ENCODE data around the gene CNOT6.
"Not testable (repeated sequence)": the region's sequence is repeated elsewhere in the genome, so short reads cannot be mapped to it uniquely, and the experiment has no call there.

Gene CNOT6

GRCh38 chr5:180527659-180528058 is 33.5 kb downstream of the CNOT6 start:
- H2BK5ac ChIP-seq (ENCODE audit: low read length): no peak overlapping the region
- peaks cover 19% of the 10 kb centered on the region for H3K79me1 ChIP-seq (ENCODE audit: low read length)
- no CpG with 5 or more reads among the region's 15 CpGs for WGBS (ENCODE audit: extremely low coverage, insufficient coverage, low lambda C conversion rate)
- no peak overlapping the region for H3K4me2 ChIP-seq (ENCODE audit: low read length)
- H2AK5ac ChIP-seq (ENCODE audit: low read length): no peak overlapping the region
- H3K4me3 ChIP-seq (ENCODE audit: low read length): no peak overlapping the region
- H4K8ac ChIP-seq (ENCODE audit: low read depth, low read length): no peak overlapping the region
- H2BK120ac ChIP-seq (ENCODE audit: low read depth, low read length): no peak overlapping the region
- H3K18ac ChIP-seq (ENCODE audit: low read length): no peak overlapping the region
- peaks cover 60% of the 10 kb centered on the region for H3K79me2 ChIP-seq (ENCODE audit: control insufficient read depth, insufficient read depth, low read length)
- H3K4me1 ChIP-seq (ENCODE audit: control insufficient read depth, low read depth, low read length): peaks cover 7% of the 10 kb centered on the region
- H2BK15ac ChIP-seq (replicated peaks; ENCODE audit: low read depth): no peak overlapping the region
- no peak overlapping the region for H3K23ac ChIP-seq (ENCODE audit: low read length)
- H3K9ac ChIP-seq (ENCODE audit: low read length): no peak overlapping the region
- H4K5ac ChIP-seq (ENCODE audit: low read length): no peak overlapping the region
- H3K36me3 ChIP-seq (ENCODE audit: control insufficient read depth, insufficient read depth, low read length): peaks cover 3% of the 10 kb centered on the region
- H3K4ac ChIP-seq (ENCODE audit: low read depth, low read length): no peak overlapping the region
- DNase-seq: no peak
- H3K27me3 ChIP-seq (ENCODE audit: insufficient read depth, low read length, poor library complexity): no peaks in the 10 kb centered on the region
- H3K27ac ChIP-seq (ENCODE audit: low read depth, low read length): no peak overlapping the region
- H3K56ac ChIP-seq (ENCODE audit: low read length): no peak overlapping the region

GRCh38 chr5:180531036-180531585 is 36.9 kb downstream of the CNOT6 start:
- not testable (repeated sequence) for H3K27me3 ChIP-seq (ENCODE audit: insufficient read depth, low read length, poor library complexity); H4K8ac ChIP-seq (ENCODE audit: low read depth, low read length); H3K56ac ChIP-seq (ENCODE audit: low read length); H3K27ac ChIP-seq (ENCODE audit: low read depth, low read length); H3K4me1 ChIP-seq (ENCODE audit: control insufficient read depth, low read depth, low read length); DNase-seq; H3K4me2 ChIP-seq (ENCODE audit: low read length); H2BK120ac ChIP-seq (ENCODE audit: low read depth, low read length); H2AK5ac ChIP-seq (ENCODE audit: low read length); H3K4me3 ChIP-seq (ENCODE audit: low read length); H4K5ac ChIP-seq (ENCODE audit: low read length); H2BK15ac ChIP-seq (replicated peaks; ENCODE audit: low read depth); H3K4ac ChIP-seq (ENCODE audit: low read depth, low read length); H3K36me3 ChIP-seq (ENCODE audit: control insufficient read depth, insufficient read depth, low read length); H3K23ac ChIP-seq (ENCODE audit: low read length); H3K18ac ChIP-seq (ENCODE audit: low read length); H2BK5ac ChIP-seq (ENCODE audit: low read length); H3K9ac ChIP-seq (ENCODE audit: low read length)
- WGBS (ENCODE audit: extremely low coverage, insufficient coverage, low lambda C conversion rate): no CpG with 5 or more reads among the region's 43 CpGs
- H3K79me1 ChIP-seq (ENCODE audit: low read length): peaks cover 30% of the 10 kb centered on the region
- H3K79me2 ChIP-seq (ENCODE audit: control insufficient read depth, insufficient read depth, low read length): peaks cover 42% of the 10 kb centered on the region

GRCh38 chr5:180532268-180532667 is 38.1 kb downstream of the CNOT6 start:
- Histone ChIP-seq H3K36me3 (ENCODE audit: control insufficient read depth, insufficient read depth, low read length) (peaks cover 3% of the 10 kb centered on the region), H3K27ac (ENCODE audit: low read depth, low read length) (no peak overlapping the region)

GRCh38 chr5:180533845-180534244 is 39.7 kb downstream of the CNOT6 start:
- Histone ChIP-seq H3K36me3 (ENCODE audit: control insufficient read depth, insufficient read depth, low read length) (peaks cover 3% of the 10 kb centered on the region), H3K4me1 (ENCODE audit: control insufficient read depth, low read depth, low read length) (no peaks in the 10 kb centered on the region), H3K23ac (ENCODE audit: low read length) (no peak overlapping the region), H2BK120ac (ENCODE audit: low read depth, low read length) (no peak overlapping the region), H3K56ac (ENCODE audit: low read length) (no peak overlapping the region), H3K18ac (ENCODE audit: low read length) (no peak overlapping the region), H3K9ac (ENCODE audit: low read length) (no peak overlapping the region), H3K4me2 (ENCODE audit: low read length) (no peak overlapping the region), H3K79me1 (ENCODE audit: low read length) (peaks cover 26% of the 10 kb centered on the region), H3K4ac (ENCODE audit: low read depth, low read length) (no peak overlapping the region), H3K4me3 (ENCODE audit: low read length) (no peak overlapping the region), H4K8ac (ENCODE audit: low read depth, low read length) (no peak overlapping the region), H3K79me2 (ENCODE audit: control insufficient read depth, insufficient read depth, low read length) (peaks cover 39% of the 10 kb centered on the region), H2AK5ac (ENCODE audit: low read length) (no peak overlapping the region), H2BK5ac (ENCODE audit: low read length) (no peak overlapping the region), H3K27me3 (ENCODE audit: insufficient read depth, low read length, poor library complexity) (no peaks in the 10 kb centered on the region), H3K27ac (ENCODE audit: low read depth, low read length) (no peak overlapping the region), H4K5ac (ENCODE audit: low read length) (no peak overlapping the region), H2BK15ac (replicated peaks; ENCODE audit: low read depth) (no peak overlapping the region)
- no peak for DNase-seq
- no CpG with 5 or more reads among the region's 1 CpG for WGBS (ENCODE audit: extremely low coverage, insufficient coverage, low lambda C conversion rate)

More at GRCh38 chr5:180532268-180532667, 38.1 kb downstream of the CNOT6 start:
- DNase-seq: no peak
- no peak overlapping the region for H2BK15ac ChIP-seq (replicated peaks; ENCODE audit: low read depth)
- H4K8ac ChIP-seq (ENCODE audit: low read depth, low read length): no peak overlapping the region
- no peak overlapping the region for H3K18ac ChIP-seq (ENCODE audit: low read length)
- no peak overlapping the region for H2AK5ac ChIP-seq (ENCODE audit: low read length)
- H3K56ac ChIP-seq (ENCODE audit: low read length): no peak overlapping the region
- H3K4me1 ChIP-seq (ENCODE audit: control insufficient read depth, low read depth, low read length): no peaks in the 10 kb centered on the region
- H3K79me2 ChIP-seq (ENCODE audit: control insufficient read depth, insufficient read depth, low read length): peaks cover 43% of the 10 kb centered on the region
- no CpG with 5 or more reads among the region's 1 CpG for WGBS (ENCODE audit: extremely low coverage, insufficient coverage, low lambda C conversion rate)
- no peak overlapping the region for H4K5ac ChIP-seq (ENCODE audit: low read length)
- H3K27me3 ChIP-seq (ENCODE audit: insufficient read depth, low read length, poor library complexity): no peaks in the 10 kb centered on the region
- H3K4ac ChIP-seq (ENCODE audit: low read depth, low read length): no peak overlapping the region
- H3K4me3 ChIP-seq (ENCODE audit: low read length): no peak overlapping the region
- H3K79me1 ChIP-seq (ENCODE audit: low read length): peaks cover 32% of the 10 kb centered on the region
- no peak overlapping the region for H3K9ac ChIP-seq (ENCODE audit: low read length)
- no peak overlapping the region for H3K23ac ChIP-seq (ENCODE audit: low read length)
- H2BK120ac ChIP-seq (ENCODE audit: low read depth, low read length): no peak overlapping the region
- no peak overlapping the region for H2BK5ac ChIP-seq (ENCODE audit: low read length)
- H3K4me2 ChIP-seq (ENCODE audit: low read length): no peak overlapping the region

- WGBS (ENCODE audit: extremely low coverage, insufficient coverage, low lambda C conversion rate): no CpG with 5 or more reads among the region's 4 CpGs
- peaks cover 42% of the 10 kb centered on the region for H3K79me2 ChIP-seq (ENCODE audit: control insufficient read depth, insufficient read depth, low read length)
- no peak overlapping the region for H2BK15ac ChIP-seq (replicated peaks; ENCODE audit: low read depth)
- H2AK5ac ChIP-seq (ENCODE audit: low read length): no peak overlapping the region
- H4K8ac ChIP-seq (ENCODE audit: low read depth, low read length): no peak overlapping the region
- no peak overlapping the region for H2BK5ac ChIP-seq (ENCODE audit: low read length)
- no peak overlapping the region for H3K56ac ChIP-seq (ENCODE audit: low read length)
- H3K4ac ChIP-seq (ENCODE audit: low read depth, low read length): no peak overlapping the region
- H4K5ac ChIP-seq (ENCODE audit: low read length): no peak overlapping the region
- no peak overlapping the region for H3K9ac ChIP-seq (ENCODE audit: low read length)
- H3K18ac ChIP-seq (ENCODE audit: low read length): no peak overlapping the region
- DNase-seq: no peak
- peaks cover 22% of the 10 kb centered on the region for H3K79me1 ChIP-seq (ENCODE audit: low read length)
- H3K23ac ChIP-seq (ENCODE audit: low read length): no peak overlapping the region
- H3K4me3 ChIP-seq (ENCODE audit: low read length): no peak overlapping the region
- H3K27me3 ChIP-seq (ENCODE audit: insufficient read depth, low read length, poor library complexity): no peaks in the 10 kb centered on the region
- H3K4me1 ChIP-seq (ENCODE audit: control insufficient read depth, low read depth, low read length): no peaks in the 10 kb centered on the region
- no peak overlapping the region for H2BK120ac ChIP-seq (ENCODE audit: low read depth, low read length)
- no peaks in the 10 kb centered on the region for H3K36me3 ChIP-seq (ENCODE audit: control insufficient read depth, insufficient read depth, low read length)
- H3K4me2 ChIP-seq (ENCODE audit: low read length): no peak overlapping the region
- H3K27ac ChIP-seq (ENCODE audit: low read depth, low read length): no peak overlapping the region
These were observed 41.4 kb downstream of the CNOT6 start for GRCh38 chr5:180535573-180535972.

GRCh38 chr5:180540050-180540694 is 46.0 kb downstream of the CNOT6 start:
- Histone ChIP-seq H4K5ac (ENCODE audit: low read length) (no peak overlapping the region), H3K4me3 (ENCODE audit: low read length) (no peak overlapping the region), H3K36me3 (ENCODE audit: control insufficient read depth, insufficient read depth, low read length) (peaks cover 2% of the 10 kb centered on the region), H2BK120ac (ENCODE audit: low read depth, low read length) (no peak overlapping the region), H4K8ac (ENCODE audit: low read depth, low read length) (no peak overlapping the region), H3K27me3 (ENCODE audit: insufficient read depth, low read length, poor library complexity) (no peaks in the 10 kb centered on the region), H3K4me2 (ENCODE audit: low read length) (no peak overlapping the region), H3K27ac (ENCODE audit: low read depth, low read length) (no peak overlapping the region), H2BK5ac (ENCODE audit: low read length) (no peak overlapping the region), H2BK15ac (replicated peaks; ENCODE audit: low read depth) (no peak overlapping the region), H3K9ac (ENCODE audit: low read length) (no peak overlapping the region), H3K56ac (ENCODE audit: low read length) (no peak overlapping the region), H3K4me1 (ENCODE audit: control insufficient read depth, low read depth, low read length) (no peaks in the 10 kb centered on the region), H3K18ac (ENCODE audit: low read length) (no peak overlapping the region), H3K79me1 (ENCODE audit: low read length) (peaks cover 9% of the 10 kb centered on the region), H3K23ac (ENCODE audit: low read length) (no peak overlapping the region), H3K79me2 (ENCODE audit: control insufficient read depth, insufficient read depth, low read length) (peaks cover 35% of the 10 kb centered on the region), H2AK5ac (ENCODE audit: low read length) (no peak overlapping the region), H3K4ac (ENCODE audit: low read depth, low read length) (no peak overlapping the region)
- DNase-seq: no peak
- no CpG with 5 or more reads among the region's 6 CpGs for WGBS (ENCODE audit: extremely low coverage, insufficient coverage, low lambda C conversion rate)
